H1 (cell line): ENCODE results near the gene RENBP. TPM values are rescaled to one million over a fixed set of nuclear protein-coding genes. Genes with fewer than 3 reads are reported as not detected.

Experiments
- CTCF ChIA-PET: fragments of 300-600 bp; sonication (Branson Sonifier 250); formaldehyde crosslinking; loops from one replicate; lab custom pipeline; 2021; ENCODE audit not compliant: partially characterized antibody; lab: Charles Lee
- POLR2A ChIA-PET: fragments of 300-600 bp; sonication (Branson Sonifier 250); formaldehyde crosslinking; loops from one replicate; lab custom pipeline; 2021; ENCODE audit warnings: inconsistent platforms; ENCODE audit not compliant: partially characterized antibody; lab: Charles Lee
- DNase-seq, 2 experiments: peaks; one replicate each; pipeline versions ENCODE4 v3.0.0 to v3.0.0-alpha.2; 2010 to 2022; ENCODE audit warnings: low spot score in 2 of 2, low read depth in 1 of 2, mixed read lengths in 1 of 2
- FAIRE-seq: peaks from 2 replicates; lab custom pipeline; 2011; peaks lifted over from hg19 to GRCh38; lab: Jason Lieb, UNC
- H2AFZ ChIP-seq: 2 replicates; pipeline ENCODE4 v1.8.1; 2012; ENCODE audit warnings: low read length, inconsistent platforms
- H2AK5ac ChIP-seq: 2 replicates; pipeline ENCODE4 v1.6.1; 2013; ENCODE audit warnings: low read depth, low read length
- H2BK120ac ChIP-seq: replicated peaks from 2 replicates; pipeline ENCODE3; 2013; ENCODE audit warnings: low read depth, low read length, inconsistent platforms
- H2BK12ac ChIP-seq: 2 replicates; pipeline ENCODE4 v1.6.1; 2013; ENCODE audit warnings: low read depth, low read length
- H2BK15ac ChIP-seq: 2 replicates; pipeline ENCODE4 v1.6.1; 2013; ENCODE audit warnings: low read length
- H2BK20ac ChIP-seq: 2 replicates; pipeline ENCODE4 v1.6.1; 2013; ENCODE audit warnings: low read length
- H2BK5ac ChIP-seq: 2 replicates; pipeline ENCODE4 v1.6.1; 2013; ENCODE audit warnings: low read depth, low read length
- H3K14ac ChIP-seq: 2 replicates; pipeline ENCODE4 v1.6.1; 2013; ENCODE audit warnings: inconsistent platforms; ENCODE audit not compliant: insufficient read length
- H3K18ac ChIP-seq: 2 replicates; pipeline ENCODE4 v1.6.1; 2013; ENCODE audit warnings: low read length; ENCODE audit errors: extremely low read depth
- H3K23ac ChIP-seq: 2 replicates; pipeline ENCODE4 v1.6.1; 2013; ENCODE audit warnings: inconsistent platforms; ENCODE audit not compliant: insufficient read length
- H3K23me2 ChIP-seq: 2 replicates; pipeline ENCODE4 v1.6.1; 2013; ENCODE audit warnings: low read depth, low read length
- H3K27ac ChIP-seq: 2 replicates; pipeline ENCODE4 v1.6.1; 2011; ENCODE audit warnings: low read depth, low read length, inconsistent platforms
- H3K27me3 ChIP-seq, 4 experiments: replicated peaks in 1 of 4; 1 replicate in 1 of 4; 2 replicates in 3 of 4; pipeline versions ENCODE4 v1.6.1 to v1.8.1; 2011 to 2013; ENCODE audit warnings: low read length in 3 of 4, mild to moderate bottlenecking in 3 of 4, inconsistent platforms in 2 of 4, mixed read lengths in 2 of 4, moderate library complexity in 1 of 4; ENCODE audit not compliant: control insufficient read depth in 3 of 4, insufficient read depth in 3 of 4; ENCODE audit errors: extremely low read depth in 1 of 4
- H3K36me3 ChIP-seq, 4 experiments: 2 replicates each; pipeline versions ENCODE4 v1.6.1 to v1.8.1; 2011 to 2013; ENCODE audit warnings: mild to moderate bottlenecking in 4 of 4, low read length in 3 of 4, moderate library complexity in 2 of 4, control low read depth in 1 of 4, inconsistent platforms in 1 of 4; ENCODE audit not compliant: insufficient read depth in 4 of 4, control insufficient read depth in 2 of 4
- H3K4ac ChIP-seq: replicated peaks from 2 replicates; pipeline ENCODE3; 2013; ENCODE audit warnings: low read length, low read depth, mixed read lengths, inconsistent platforms; ENCODE audit not compliant: insufficient read length
- H3K4me1 ChIP-seq, 4 experiments: replicated peaks in 1 of 4; 1 replicate in 1 of 4; 2 replicates in 3 of 4; pipeline versions ENCODE4 v1.6.1 to v1.8.1; 2011 to 2013; ENCODE audit warnings: low read length in 3 of 4, inconsistent platforms in 2 of 4, mixed read lengths in 1 of 4; ENCODE audit not compliant: insufficient read depth in 4 of 4, control insufficient read depth in 3 of 4
- H3K4me2 ChIP-seq, 2 experiments: 2 replicates each; pipeline versions ENCODE4 v1.6.1 to v1.8.1; 2011 to 2013; ENCODE audit warnings: low read depth in 2 of 2, low read length in 2 of 2, control low read depth in 1 of 2, inconsistent platforms in 1 of 2, mild to moderate bottlenecking in 1 of 2; ENCODE audit not compliant: insufficient read depth in 1 of 2
- H3K4me3 ChIP-seq, 4 experiments: fragments of 200-600, 300-600 bp in 1 of 4; sonication (generic), shearing (Covaris generic), sonication (Bioruptor Twin) in 1 of 4; 2 replicates each; pipeline versions ENCODE4 v1.5.1 to v1.8.1; 2011 to 2016; ENCODE audit warnings: low read length in 4 of 4, low read depth in 3 of 4, control low read depth in 2 of 4, inconsistent platforms in 2 of 4, mild to moderate bottlenecking in 2 of 4, mixed read lengths in 1 of 4, moderate library complexity in 1 of 4; ENCODE audit not compliant: insufficient read depth in 2 of 4; ENCODE audit errors: extremely low read depth in 1 of 4
- H3K56ac ChIP-seq: replicated peaks from 2 replicates; pipeline ENCODE3; 2013; ENCODE audit warnings: low read depth, mild to moderate bottlenecking, mixed read lengths, low read length, inconsistent platforms; ENCODE audit not compliant: insufficient read length
- H3K79me1 ChIP-seq: 2 replicates; pipeline ENCODE4 v1.6.1; 2013; ENCODE audit warnings: low read depth, low read length, control low read depth
- H3K79me2 ChIP-seq, 2 experiments: 2 replicates each; pipeline versions ENCODE4 v1.6.1 to v1.8.1; 2012 to 2013; ENCODE audit warnings: low read length in 2 of 2, mild to moderate bottlenecking in 2 of 2, inconsistent platforms in 1 of 2; ENCODE audit not compliant: insufficient read depth in 2 of 2, control insufficient read depth in 1 of 2
- H3K9ac ChIP-seq, 4 experiments: replicated peaks in 1 of 4; 1 replicate in 1 of 4; 2 replicates in 3 of 4; pipeline versions ENCODE4 v1.6.1 to v1.8.1; 2011 to 2013; ENCODE audit warnings: low read depth in 3 of 4, low read length in 3 of 4, control low read depth in 2 of 4, mild to moderate bottlenecking in 2 of 4, moderate library complexity in 2 of 4, inconsistent platforms in 1 of 4; ENCODE audit errors: extremely low read depth in 1 of 4
- H3K9me3 ChIP-seq, 2 experiments: 2 replicates each; pipeline versions ENCODE4 v1.6.1 to v1.8.1; 2012 to 2013; ENCODE audit warnings: mild to moderate bottlenecking in 2 of 2, moderate library complexity in 2 of 2, control low read depth in 1 of 2, inconsistent platforms in 1 of 2, low read depth in 1 of 2, low read length in 1 of 2, mixed read lengths in 1 of 2; ENCODE audit not compliant: insufficient read depth in 2 of 2
- H4K20me1 ChIP-seq, 2 experiments: replicated peaks in 1 of 2; 2 replicates each; pipeline versions ENCODE3 to v1.8.1; 2011 to 2013; ENCODE audit warnings: inconsistent platforms in 2 of 2, low read length in 2 of 2, mild to moderate bottlenecking in 1 of 2; ENCODE audit not compliant: insufficient read depth in 2 of 2, control insufficient read depth in 1 of 2
- H4K5ac ChIP-seq: 2 replicates; pipeline ENCODE4 v1.6.1; 2013; ENCODE audit warnings: low read length, low read depth, mixed read lengths, inconsistent platforms; ENCODE audit not compliant: insufficient read length
- H4K8ac ChIP-seq: 2 replicates; pipeline ENCODE4 v1.8.0; 2013; ENCODE audit warnings: mild to moderate bottlenecking, moderate library complexity, low read length, inconsistent platforms; ENCODE audit not compliant: insufficient read depth; ENCODE audit errors: extremely low read depth
- H4K91ac ChIP-seq: replicated peaks from 2 replicates; pipeline ENCODE3; 2013; ENCODE audit warnings: low read length, mixed read lengths, inconsistent platforms; ENCODE audit not compliant: insufficient read length
- CTBP2 ChIP-seq: IDR thresholded peaks from 2 replicates; pipeline ENCODE4 v1.7.0; 2011; ENCODE audit warnings: borderline replicate concordance, mild to moderate bottlenecking, moderate library complexity, mixed read lengths, low read length; ENCODE audit not compliant: insufficient read depth, insufficient read length
- WGBS, 2 experiments: shearing (Covaris generic) in 1 of 2; methylation state at CpG; one replicate each; pipeline versions ENCODE4 v1.1.6 to v1.1.7; 2013 to 2015; ENCODE audit warnings: low lambda C conversion rate in 2 of 2, mixed read lengths in 2 of 2, inconsistent platforms in 1 of 2, low coverage in 1 of 2, missing lambda C conversion rate in 1 of 2; ENCODE audit not compliant: insufficient replicate concordance in 2 of 2, insufficient coverage in 1 of 2, insufficient read length in 1 of 2; ENCODE audit errors: extremely low coverage in 1 of 2, missing lambda C conversion rate in 1 of 2; 5-methylcytosine and 5-hydroxymethylcytosine counted together
- polyA plus RNA-seq, 7 experiments: library from polyadenylated mRNA; depleted of rRNA in 3 of 7; stranded (reverse) in 5 of 7; unstranded in 2 of 7; fragments of >200 nt in 5 of 7; fragments of 200-250 nt in 2 of 7; gene quantifications; 1 replicate in 5 of 7; 2 replicates in 1 of 7; 4 replicates in 1 of 7; pipeline versions ENCODE4 v1.2.1 to v1.2.3, GENCODE V29; 2011 to 2013; ENCODE audit warnings: missing spikeins in 2 of 7, mixed read lengths in 2 of 7
- total RNA-seq: library from RNA; stranded (reverse); fragmentation: NEBNext Ultra II Directional; extraction: Animal tissue kit (Norgen Biotek cat#: 25700); gene quantifications from 2 replicates; pipeline ENCODE4 v1.2.1, GENCODE V29; 2021
- TF ChIP-seq, protein P1 (sequence below): IDR thresholded peaks from 2 replicates; pipeline ENCODE4 v1.6.1; 2012; ENCODE audit warnings: low read length, inconsistent platforms

RENBP gene
- total and polyA plus RNA-seq, 2 of the 8 experiments (the other 6 are each of a cell fraction or from before 2014, with no cell fraction given): 12.4 to 21.8 TPM

- Histone ChIP-seq H2BK15ac (no peak overlapping the region), H2BK12ac (no peak overlapping the region), H3K9ac (0 out of 7 replicates have a peak overlapping the region, but pooled peaks of 1 of the 4 experiments have one; percentile 22), H4K20me1 (peaks cover 18 to 29% of the 10 kb centered on the region in 2 experiments), H3K4ac (no peak overlapping the region), H3K56ac (no peak overlapping the region), H3K18ac (no peak overlapping the region), H3K4me1 (peaks cover 4 to 21% (median 13%) of the 10 kb centered on the region in 4 experiments), H4K5ac (no peak overlapping the region), H2AK5ac (no peak overlapping the region), H4K8ac (no peak overlapping the region), H3K14ac (no peak overlapping the region), H3K23ac (no peak overlapping the region), H4K91ac (no peak overlapping the region), H3K4me3 (peak overlapping the region; percentile 64 to 99 (median 82); a peak in 5 of 8 replicates), H3K27me3 (no peaks in the 10 kb centered on the region), H2BK5ac (no peak overlapping the region), H3K36me3 (peaks cover 0 to 5% (median under 1%) of the 10 kb centered on the region in 4 experiments; a peak in 4 of 8 replicates), H2BK120ac (no peak overlapping the region), H3K23me2 (peaks cover 6% of the 10 kb centered on the region; the same call in 1 of the 2 replicates), H3K4me2 (peak overlapping the region; percentile 66 to 85), H3K9me3 (no peaks in the 10 kb centered on the region), H2AFZ (no peak overlapping the region), H3K79me2 (peaks cover 44 to 75% of the 10 kb centered on the region in 2 experiments), H3K79me1 (no peaks in the 10 kb centered on the region; the same call in 1 of the 2 replicates), H2BK20ac (no peak overlapping the region), H3K27ac (no peak overlapping the region)
- WGBS, 2 experiments: 36% methylated on average over 6 of the region's 9 CpGs; no CpG with 5 or more reads in 1 of the 2 experiments
- DNase-seq (no peak), FAIRE-seq (no peak)
- POLR2A ChIA-PET: interaction anchor here (1.0 to 4.0 kb wide), 16 partner anchors 11 to 190 kb away, joined by 3 to 26 read pairs (median 4); partner anchors contain the start of genes ARHGAP4, IDH3G, NAA10 and SSR4
- CTCF ChIA-PET: interaction anchor here (0.9 to 11.2 kb wide), 4 partner anchors 20 to 90 kb away, joined by 3 to 102 read pairs (median 4); partner anchors contain the start of gene RENBP
- no peak for TF ChIP-seq CTBP2
- TF ChIP-seq, protein P1, sequence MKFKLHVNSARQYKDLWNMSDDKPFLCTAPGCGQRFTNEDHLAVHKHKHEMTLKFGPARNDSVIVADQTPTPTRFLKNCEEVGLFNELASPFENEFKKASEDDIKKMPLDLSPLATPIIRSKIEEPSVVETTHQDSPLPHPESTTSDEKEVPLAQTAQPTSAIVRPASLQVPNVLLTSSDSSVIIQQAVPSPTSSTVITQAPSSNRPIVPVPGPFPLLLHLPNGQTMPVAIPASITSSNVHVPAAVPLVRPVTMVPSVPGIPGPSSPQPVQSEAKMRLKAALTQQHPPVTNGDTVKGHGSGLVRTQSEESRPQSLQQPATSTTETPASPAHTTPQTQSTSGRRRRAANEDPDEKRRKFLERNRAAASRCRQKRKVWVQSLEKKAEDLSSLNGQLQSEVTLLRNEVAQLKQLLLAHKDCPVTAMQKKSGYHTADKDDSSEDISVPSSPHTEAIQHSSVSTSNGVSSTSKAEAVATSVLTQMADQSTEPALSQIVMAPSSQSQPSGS: no peak
These were observed 23.8 kb upstream of the RENBP start for GRCh38 chrX:153968255-153968654.
